Measurements from ENCODE around the gene MYH2. TPM values are rescaled to one million over a fixed set of nuclear protein-coding genes. Genes with fewer than 3 reads are reported as not detected.

MYH2 gene
- polyA plus RNA-seq, 1 of the 3 experiments (the other 2 are of a cell fraction): 0.10 TPM

DNA sequence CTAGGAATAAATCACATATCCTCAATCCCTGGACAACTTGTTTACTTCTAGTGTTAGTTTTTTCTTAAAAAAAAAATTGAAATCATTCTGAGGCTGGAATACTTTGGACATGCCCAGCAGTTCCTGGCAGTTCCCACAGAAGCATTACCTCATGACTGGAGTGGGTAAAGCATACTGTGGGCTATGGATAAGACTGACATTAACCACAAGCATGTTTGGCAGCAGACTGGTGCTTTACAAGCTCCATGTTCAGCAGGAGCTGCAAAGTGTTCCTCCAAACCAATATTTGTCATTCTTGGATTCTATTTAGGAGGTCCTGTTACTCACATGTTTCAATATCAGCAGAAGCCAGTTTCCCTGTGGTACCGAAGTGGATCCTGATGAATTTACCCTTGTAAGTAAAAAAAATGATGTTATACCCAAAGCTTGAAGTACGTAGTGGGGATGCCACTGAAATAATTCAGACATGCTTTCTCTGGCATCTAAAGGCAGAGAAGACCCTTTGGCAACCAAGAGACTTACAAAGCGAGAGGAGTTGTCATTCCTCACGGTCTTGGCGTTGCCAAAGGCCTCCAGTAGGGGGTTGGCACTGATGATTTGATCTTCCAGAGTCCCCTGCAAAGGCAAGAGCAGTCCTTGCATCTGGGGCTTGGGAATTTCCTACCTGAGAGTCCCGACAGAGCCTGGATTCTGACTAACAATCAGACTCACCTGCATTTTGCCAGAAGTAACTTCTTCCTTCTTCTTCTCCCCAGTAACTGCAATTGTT is 36.0 kb downstream of the MYH2 start:
- H3K36me3 ChIP-seq (replicated peaks in 1 of 2; ENCODE audit: control insufficient read depth in 1 of 2, insufficient read depth in 2 of 2, low read length in 1 of 2): no peaks in the 10 kb centered on the region
- H3K9me3 ChIP-seq: no peaks in the 10 kb centered on the region
- CTCF ChIA-PET: interaction anchor here (1.0 to 1.6 kb wide), 2 partner anchors 104 to 783 kb away, joined by 3 to 4 read pairs; no protein-coding TSS in a partner anchor
- no peak overlapping the region for H3K4me3 ChIP-seq (ENCODE audit: low read depth in 2 of 2, low read length in 1 of 2)
- no peaks in the 10 kb centered on the region for H3K9me2 ChIP-seq
- TF ChIP-seq, protein P1, sequence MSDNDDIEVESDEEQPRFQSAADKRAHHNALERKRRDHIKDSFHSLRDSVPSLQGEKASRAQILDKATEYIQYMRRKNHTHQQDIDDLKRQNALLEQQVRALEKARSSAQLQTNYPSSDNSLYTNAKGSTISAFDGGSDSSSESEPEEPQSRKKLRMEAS (IDR thresholded peaks at IDR 0.05; ENCODE audit: low read depth): no peak
- TF ChIP-seq RAD21 (IDR thresholded peaks at IDR 0.05; ENCODE audit: low read length) (no peak), PBX3 (IDR thresholded peaks at IDR 0.05) (no peak), RXRA (IDR thresholded peaks at IDR 0.05; ENCODE audit: borderline replicate concordance, low read depth) (no peak)
- H3K27ac ChIP-seq (ENCODE audit: low read depth in 2 of 2, low read length in 1 of 2): no peak overlapping the region
- H2AFZ ChIP-seq (ENCODE audit: low read depth): no peak overlapping the region
- no peaks in the 10 kb centered on the region for H3K4me1 ChIP-seq (ENCODE audit: control insufficient read depth in 1 of 2, insufficient read depth in 2 of 2, low read depth in 1 of 2, low read length in 1 of 2)
- H4K20me1 ChIP-seq (ENCODE audit: insufficient read depth): no peaks in the 10 kb centered on the region
- no peak for DNase-seq
- H3F3A ChIP-seq (replicated peaks; ENCODE audit: insufficient read depth): no peaks in the 10 kb centered on the region
- 3% methylated on average over 3 of the region's 6 CpGs for WGBS (ENCODE audit: low lambda C conversion rate)
- no peaks in the 10 kb centered on the region for H3K79me2 ChIP-seq (ENCODE audit: insufficient read depth)
- no peak overlapping the region for H3K9ac ChIP-seq
- POLR2A ChIA-PET: no interaction called here
- peaks cover 5% of the 10 kb centered on the region; the same call in 1 of the 2 replicates for H3K27me3 ChIP-seq (ENCODE audit: insufficient read depth)
- H3K4me2 ChIP-seq: no peak overlapping the region

DNA sequence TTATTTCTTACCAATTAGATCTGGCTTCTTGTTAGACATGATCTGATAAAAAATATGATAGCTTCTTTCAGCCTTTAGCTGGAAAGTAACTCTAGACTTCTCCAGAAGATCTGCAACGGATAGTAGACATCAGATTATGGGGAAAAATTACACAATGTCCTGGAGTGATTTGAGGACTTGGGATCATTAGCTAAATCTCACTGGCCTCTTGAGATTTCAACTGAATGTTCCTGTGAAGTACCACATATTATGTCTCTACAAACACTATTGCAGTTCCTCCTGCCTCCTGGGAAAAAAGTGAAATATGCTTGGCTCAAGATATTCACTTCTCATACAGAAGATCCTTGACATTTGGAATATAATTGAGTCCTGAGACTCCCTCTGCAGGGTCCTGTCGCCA is 36.6 kb downstream of the MYH2 start:
- H3K79me2 ChIP-seq (ENCODE audit: insufficient read depth): no peaks in the 10 kb centered on the region
- H3K27ac ChIP-seq (ENCODE audit: low read depth in 2 of 2, low read length in 1 of 2): no peak overlapping the region

GRCh38 chr17:10499950-10500349 is 49.5 kb downstream of the MYH2 start:
- Histone ChIP-seq H3K4me3 (ENCODE audit: low read depth in 2 of 2, low read length in 1 of 2) (no peak overlapping the region), H3K4me2 (no peak overlapping the region), H3F3A (replicated peaks; ENCODE audit: insufficient read depth) (no peaks in the 10 kb centered on the region), H3K79me2 (ENCODE audit: insufficient read depth) (no peaks in the 10 kb centered on the region), H3K27me3 (ENCODE audit: insufficient read depth) (no peaks in the 10 kb centered on the region), H3K27ac (ENCODE audit: low read depth in 2 of 2, low read length in 1 of 2) (no peak overlapping the region), H3K4me1 (ENCODE audit: control insufficient read depth in 1 of 2, insufficient read depth in 2 of 2, low read depth in 1 of 2, low read length in 1 of 2) (no peaks in the 10 kb centered on the region), H3K9ac (no peak overlapping the region), H3K9me3 (no peaks in the 10 kb centered on the region), H4K20me1 (ENCODE audit: insufficient read depth) (no peaks in the 10 kb centered on the region), H3K36me3 (replicated peaks in 1 of 2; ENCODE audit: control insufficient read depth in 1 of 2, insufficient read depth in 2 of 2, low read length in 1 of 2) (no peaks in the 10 kb centered on the region), H2AFZ (ENCODE audit: low read depth) (no peak overlapping the region), H3K9me2 (no peaks in the 10 kb centered on the region)
- 8% methylated on average over 3 of the region's 3 CpGs for WGBS (ENCODE audit: low lambda C conversion rate)
- POLR2A ChIA-PET: no interaction called here
- CTCF ChIA-PET: no interaction called here
- DNase-seq: no peak
- no peak for TF ChIP-seq RAD21 (IDR thresholded peaks at IDR 0.05; ENCODE audit: low read length)
- no peak for TF ChIP-seq MEF2A (IDR thresholded peaks at IDR 0.05; ENCODE audit: borderline replicate concordance, low read depth)
- no peak for TF ChIP-seq TCF12 (IDR thresholded peaks at IDR 0.05)
- no peak for TF ChIP-seq RXRA (IDR thresholded peaks at IDR 0.05; ENCODE audit: borderline replicate concordance, low read depth)
- TF ChIP-seq, protein P2, sequence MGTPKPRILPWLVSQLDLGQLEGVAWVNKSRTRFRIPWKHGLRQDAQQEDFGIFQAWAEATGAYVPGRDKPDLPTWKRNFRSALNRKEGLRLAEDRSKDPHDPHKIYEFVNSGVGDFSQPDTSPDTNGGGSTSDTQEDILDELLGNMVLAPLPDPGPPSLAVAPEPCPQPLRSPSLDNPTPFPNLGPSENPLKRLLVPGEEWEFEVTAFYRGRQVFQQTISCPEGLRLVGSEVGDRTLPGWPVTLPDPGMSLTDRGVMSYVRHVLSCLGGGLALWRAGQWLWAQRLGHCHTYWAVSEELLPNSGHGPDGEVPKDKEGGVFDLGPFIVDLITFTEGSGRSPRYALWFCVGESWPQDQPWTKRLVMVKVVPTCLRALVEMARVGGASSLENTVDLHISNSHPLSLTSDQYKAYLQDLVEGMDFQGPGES (IDR thresholded peaks at IDR 0.05; ENCODE audit: low read depth, low read length): no peak
- TF ChIP-seq, protein P1 (IDR thresholded peaks at IDR 0.05; ENCODE audit: low read depth): no peak
- TF ChIP-seq NFIC (IDR thresholded peaks at IDR 0.05; ENCODE audit: borderline replicate concordance): no peak
- TF ChIP-seq GABPA (IDR thresholded peaks at IDR 0.05; ENCODE audit: low read depth): no peak
- TF ChIP-seq GATA2 (CRISPR knock-in tag; IDR thresholded peaks at IDR 0.05): no peak

More for the DNA sequence above, 36.6 kb downstream of the MYH2 start:
- no peak for DNase-seq
- Histone ChIP-seq H3K4me3 (ENCODE audit: low read depth in 2 of 2, low read length in 1 of 2) (no peak overlapping the region), H4K20me1 (ENCODE audit: insufficient read depth) (no peaks in the 10 kb centered on the region), H3K36me3 (replicated peaks in 1 of 2; ENCODE audit: control insufficient read depth in 1 of 2, insufficient read depth in 2 of 2, low read length in 1 of 2) (no peaks in the 10 kb centered on the region), H3K9me2 (no peaks in the 10 kb centered on the region), H2AFZ (ENCODE audit: low read depth) (no peak overlapping the region), H3K4me2 (no peak overlapping the region), H3K9me3 (no peaks in the 10 kb centered on the region), H3K4me1 (ENCODE audit: control insufficient read depth in 1 of 2, insufficient read depth in 2 of 2, low read depth in 1 of 2, low read length in 1 of 2) (no peaks in the 10 kb centered on the region), H3F3A (replicated peaks; ENCODE audit: insufficient read depth) (no peaks in the 10 kb centered on the region), H3K27me3 (ENCODE audit: insufficient read depth) (peaks cover 5% of the 10 kb centered on the region; the same call in 1 of the 2 replicates), H3K9ac (no peak overlapping the region)
- ChIA-PET CTCF (interaction anchor here (1.0 to 1.6 kb wide), 2 partner anchors 104 to 784 kb away, joined by 3 to 4 read pairs; no protein-coding TSS in a partner anchor), POLR2A (no interaction called here)
- no peak for TF ChIP-seq YY1 (IDR thresholded peaks at IDR 0.05; ENCODE audit: low read depth)
- TF ChIP-seq, protein P3, sequence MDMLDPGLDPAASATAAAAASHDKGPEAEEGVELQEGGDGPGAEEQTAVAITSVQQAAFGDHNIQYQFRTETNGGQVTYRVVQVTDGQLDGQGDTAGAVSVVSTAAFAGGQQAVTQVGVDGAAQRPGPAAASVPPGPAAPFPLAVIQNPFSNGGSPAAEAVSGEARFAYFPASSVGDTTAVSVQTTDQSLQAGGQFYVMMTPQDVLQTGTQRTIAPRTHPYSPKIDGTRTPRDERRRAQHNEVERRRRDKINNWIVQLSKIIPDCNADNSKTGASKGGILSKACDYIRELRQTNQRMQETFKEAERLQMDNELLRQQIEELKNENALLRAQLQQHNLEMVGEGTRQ (IDR thresholded peaks at IDR 0.05; ENCODE audit: borderline replicate concordance, low read depth, low read length): no peak
- no peak for TF ChIP-seq CHD2 (IDR thresholded peaks at IDR 0.05; ENCODE audit: low read length, partially characterized antibody)
- no peak for TF ChIP-seq POLR2AphosphoS5 (IDR thresholded peaks at IDR 0.05; ENCODE audit: low read depth, low read length)
- no peak for TF ChIP-seq RXRA (IDR thresholded peaks at IDR 0.05; ENCODE audit: borderline replicate concordance, low read depth)
- WGBS (ENCODE audit: low lambda C conversion rate): 0% methylated on average over 2 of the region's 2 CpGs
